Activated CD8-positive, alpha-beta memory T cell treated with anti-CD3 and anti-CD28 coated beads, Interleukin-2, amount 50 U/mL, for 24 hours (primary cell): Measurements from ENCODE around the gene PCCA.
"Not testable (repeated sequence)": the region's sequence is repeated elsewhere in the genome, so short reads cannot be mapped to it uniquely, and the experiment has no call there.

ENCODE experiments used
- DNase-seq: peaks from one replicate; pipeline ENCODE4 v3.0.0-alpha.2; 2020; ENCODE audit errors: extremely low read depth

The PCCA gene

GRCh38 chr13:100139817-100140216 is 50.9 kb downstream of the PCCA start:
- no peak for DNase-seq

- DNase-seq: no peak
Measured at GRCh38 chr13:100140441-100140840, 51.5 kb downstream of the PCCA start.

- DNase-seq: not testable (repeated sequence)
Measured at GRCh38 chr13:100141461-100141961, 52.6 kb downstream of the PCCA start.

DNA sequence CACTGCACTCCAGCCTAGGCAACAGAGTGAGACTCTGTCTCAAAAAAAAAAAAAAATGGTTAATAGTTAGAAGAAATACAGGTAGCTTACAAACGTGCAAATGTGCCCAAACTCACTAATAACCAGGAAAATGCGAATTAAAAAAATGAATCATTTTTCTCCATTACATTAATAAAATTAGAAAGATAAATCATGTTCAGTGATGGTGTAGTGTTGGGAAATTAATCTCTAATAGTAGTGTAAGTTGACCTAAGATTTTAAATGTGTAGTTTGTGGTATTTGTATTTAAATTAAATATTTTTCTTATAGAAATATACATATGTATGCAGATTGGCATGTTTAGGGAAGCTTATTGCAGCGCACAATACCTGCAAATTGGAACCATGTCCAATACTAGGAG is 57.6 kb downstream of the PCCA start:
- DNase-seq: no peak

GRCh38 chr13:100147825-100148224 is 58.9 kb downstream of the PCCA start:
- no peak for DNase-seq

GRCh38 chr13:100148422-100148821 is 59.5 kb downstream of the PCCA start:
- DNase-seq: no peak

- no peak for DNase-seq
Measured at GRCh38 chr13:100149389-100149788, 60.5 kb downstream of the PCCA start.

GRCh38 chr13:100150711-100151110 is 61.8 kb downstream of the PCCA start:
- not testable (repeated sequence) for DNase-seq

- no peak for DNase-seq
Measured at GRCh38 chr13:100154842-100155416, 66.0 kb downstream of the PCCA start.

DNA sequence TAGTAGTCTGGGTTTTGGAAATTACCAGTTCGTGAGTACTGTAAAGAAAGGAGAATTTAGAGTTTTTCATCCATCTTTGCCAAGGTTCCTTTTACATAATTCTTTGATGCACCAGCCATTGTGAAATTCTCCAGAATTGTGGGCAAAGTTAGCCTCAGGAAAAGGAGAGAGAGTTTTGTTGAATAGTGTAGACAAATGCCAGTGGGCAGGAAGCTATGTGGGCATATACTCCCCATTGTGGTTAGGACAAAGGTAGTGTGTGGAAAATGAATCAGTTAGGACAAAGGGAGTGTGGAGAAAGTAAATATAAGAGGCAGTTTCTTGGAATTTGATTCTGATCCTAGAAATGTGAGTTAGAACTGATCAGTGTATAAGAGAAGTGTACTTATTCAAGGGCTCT is 67.9 kb downstream of the PCCA start:
- no peak for DNase-seq

DNA sequence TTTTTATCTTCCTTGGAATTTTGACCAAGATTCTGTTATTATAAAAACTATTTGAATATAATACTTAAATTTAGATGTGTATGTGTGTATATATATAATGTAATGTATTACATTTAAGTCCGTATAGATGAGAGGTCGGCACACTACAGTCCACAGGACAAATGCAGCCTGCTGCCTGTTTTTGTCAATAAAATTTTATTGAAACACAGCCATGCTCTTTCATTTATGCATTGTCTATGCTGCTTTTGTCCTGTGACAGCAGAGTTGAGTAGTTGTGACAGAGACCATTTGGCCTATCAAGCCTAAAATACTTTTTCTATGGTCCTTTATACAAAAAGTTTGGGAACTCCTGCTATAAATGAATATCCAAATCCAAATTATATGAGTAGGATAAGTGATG is 69.7 kb downstream of the PCCA start:
- DNase-seq: no peak

DNA sequence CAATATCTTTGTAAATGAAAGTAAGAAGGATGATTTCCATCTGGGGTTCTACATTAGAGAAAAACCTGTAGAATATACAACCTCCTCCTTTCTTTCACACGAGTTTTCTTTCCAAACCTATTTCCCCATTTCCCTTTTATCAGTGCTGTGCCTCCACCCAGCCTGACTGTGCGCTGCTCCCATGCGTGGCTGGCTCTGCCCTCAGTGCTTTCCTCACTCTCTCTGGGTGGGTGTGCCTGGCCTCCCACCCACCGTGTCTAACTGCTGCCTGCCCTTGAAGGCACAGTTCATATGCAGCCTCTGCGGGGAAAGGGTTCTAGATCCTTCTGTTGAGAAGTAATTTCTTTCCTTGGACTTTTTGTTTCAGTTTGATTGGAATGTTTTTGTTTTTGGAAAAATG is 70.7 kb downstream of the PCCA start:
- no peak for DNase-seq

- DNase-seq: no peak
Measured at GRCh38 chr13:100160450-100160849, 71.6 kb downstream of the PCCA start.

DNA sequence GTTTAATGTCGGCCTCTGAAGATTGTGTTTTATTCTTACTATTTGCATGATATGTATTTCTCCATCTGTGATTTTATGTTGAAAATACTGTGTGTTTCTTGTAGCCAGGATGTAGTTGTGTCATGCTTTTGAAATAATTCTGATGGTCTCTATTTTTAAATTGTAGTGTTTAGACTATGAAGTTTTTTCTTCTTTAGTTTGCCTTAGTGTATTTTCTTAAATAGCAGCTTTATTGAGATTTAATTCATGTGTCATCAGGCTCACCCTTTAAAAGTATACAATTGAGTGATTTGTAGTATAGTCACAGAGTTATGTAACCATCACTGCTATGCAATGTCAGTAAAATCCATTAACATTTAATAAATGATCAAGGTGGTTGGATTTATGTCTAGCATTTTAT is 74.5 kb downstream of the PCCA start:
- DNase-seq: no peak

DNA sequence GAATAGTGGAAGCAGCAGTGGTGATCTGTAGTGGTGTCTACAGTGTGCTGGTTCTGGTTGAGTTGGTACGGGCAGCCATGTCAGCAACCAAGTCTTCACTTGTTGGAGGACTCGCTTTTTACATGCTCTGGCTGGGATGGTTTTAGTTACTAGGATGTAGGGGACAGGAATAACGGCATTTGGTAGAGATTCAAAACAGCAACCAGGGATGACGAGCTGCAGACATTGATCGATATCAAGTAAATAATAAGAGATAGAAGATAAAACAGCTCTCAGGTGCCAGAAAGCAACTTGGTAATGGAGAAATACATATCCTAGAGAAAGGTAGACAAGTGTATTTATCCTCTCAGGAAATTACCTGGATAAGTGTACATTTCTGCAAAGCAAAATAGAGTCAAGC is 84.3 kb downstream of the PCCA start:
- DNase-seq: no peak

DNA sequence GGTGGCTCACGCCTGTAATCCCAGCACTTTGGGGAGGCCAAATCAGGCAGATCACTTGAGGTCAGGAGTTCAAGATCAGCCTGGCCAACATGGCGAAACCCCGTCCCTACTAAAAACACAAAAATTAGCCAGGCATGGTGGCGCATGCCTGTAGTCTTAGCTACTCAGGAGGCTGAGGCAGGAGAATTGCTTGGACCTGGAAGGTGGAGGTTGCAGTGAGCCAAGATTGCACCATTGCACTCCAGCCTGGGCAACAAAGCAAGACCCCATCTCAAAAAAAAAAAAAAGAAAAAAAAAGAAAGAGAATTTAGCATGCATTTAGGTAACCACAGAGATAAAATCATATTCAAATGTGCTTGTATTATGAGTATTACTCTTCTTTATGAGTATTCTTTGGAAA is 85.6 kb downstream of the PCCA start:
- DNase-seq: not testable (repeated sequence)

DNA sequence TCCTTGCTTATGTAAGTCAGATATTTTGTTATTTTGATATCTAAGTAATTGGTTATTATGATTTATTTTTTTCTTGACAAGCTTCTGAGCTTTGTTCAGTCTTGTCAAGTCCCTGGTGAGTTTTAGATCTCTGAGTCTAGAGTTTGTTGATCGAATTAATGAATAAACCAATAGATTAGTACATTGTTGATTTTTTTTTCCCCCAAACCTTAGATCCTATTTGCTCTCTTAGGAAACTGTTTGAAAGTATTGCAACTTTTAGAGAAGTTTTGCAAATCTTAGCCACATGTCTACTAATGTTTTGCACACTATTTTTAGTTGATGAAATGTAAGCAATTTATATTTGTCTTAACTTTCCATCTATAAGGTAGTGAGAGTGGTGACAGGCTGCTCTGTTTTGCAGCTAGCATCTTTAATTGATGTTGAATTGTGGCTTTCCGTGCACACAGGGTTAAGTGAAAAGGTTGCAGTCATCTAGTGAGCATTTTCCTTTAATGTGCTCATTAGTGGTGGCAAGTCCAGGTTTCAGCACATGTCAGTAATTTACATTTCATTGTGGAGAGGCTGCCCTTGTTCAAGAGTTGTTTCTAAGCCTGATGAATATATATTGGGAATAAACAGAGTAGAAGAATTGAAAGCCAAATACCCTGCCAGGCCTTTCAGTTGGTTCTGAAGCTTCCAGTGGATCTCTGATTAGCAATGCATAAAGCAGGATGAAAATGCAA is 86.3 kb downstream of the PCCA start:
- no peak for DNase-seq

DNA sequence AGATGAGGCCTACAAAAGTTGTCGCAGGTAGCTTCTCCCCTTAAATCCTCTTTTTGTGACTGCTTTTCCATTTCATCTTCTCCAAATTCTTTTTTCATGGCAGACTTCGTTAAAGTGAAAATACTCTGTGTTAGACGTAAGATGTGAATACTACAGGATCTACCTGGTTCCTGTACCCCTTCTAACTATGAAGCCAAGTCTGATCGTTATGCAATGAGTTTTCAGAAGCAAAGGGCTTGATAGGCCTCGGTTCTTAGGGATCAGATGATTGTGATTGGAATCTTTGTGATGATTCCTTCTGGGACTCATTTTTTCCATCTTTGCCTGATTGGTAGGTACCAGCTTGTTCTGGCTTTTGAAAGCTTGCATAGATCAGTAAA is 86.9 kb downstream of the PCCA start:
- no peak for DNase-seq

DNA sequence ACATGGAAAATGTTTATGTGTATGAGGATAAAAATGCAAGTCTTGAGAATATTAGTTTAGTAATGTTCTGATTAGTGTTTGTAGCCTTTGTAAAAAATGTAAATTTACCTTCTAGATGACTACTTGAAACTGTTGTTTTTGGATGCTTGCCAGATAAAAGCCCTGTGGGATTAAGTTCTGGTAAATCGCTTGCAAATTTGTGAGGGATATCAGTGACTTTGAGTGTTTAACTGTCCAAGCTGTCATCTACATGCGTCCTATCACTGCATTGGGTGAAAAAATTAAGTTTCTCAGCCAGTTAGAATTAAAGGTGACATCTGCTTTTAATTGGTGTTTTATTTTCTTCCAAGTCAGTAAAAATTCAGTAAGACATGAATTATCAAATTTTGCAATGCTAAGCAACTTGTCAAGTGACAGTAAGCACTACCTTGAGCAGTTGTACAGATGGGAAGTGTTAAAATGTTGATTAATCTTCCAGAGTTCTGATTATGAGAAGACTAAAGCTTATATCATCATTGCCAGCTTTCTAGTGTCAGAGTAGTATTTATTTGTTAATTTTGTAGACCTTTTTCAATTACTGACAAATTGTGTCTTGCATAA is 88.0 kb downstream of the PCCA start:
- no peak for DNase-seq

DNA sequence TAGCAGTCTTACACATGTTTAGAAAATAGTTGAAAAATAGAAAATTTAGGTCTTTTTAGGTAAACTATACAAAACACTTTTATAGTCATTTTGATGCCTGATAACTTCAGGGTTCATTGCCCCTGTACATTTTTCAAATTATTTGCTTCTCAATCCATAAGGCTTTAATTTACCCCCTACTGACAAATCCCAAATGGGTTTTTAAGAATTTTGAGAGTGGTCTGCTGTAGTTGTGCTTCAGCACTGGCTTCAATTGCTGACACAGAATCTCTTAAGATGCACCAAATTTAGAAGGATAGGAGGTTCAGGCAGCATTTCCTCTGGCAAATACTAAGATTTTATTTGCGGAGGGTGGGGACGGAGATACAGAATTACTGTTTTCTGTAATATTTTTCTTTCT is 89.4 kb downstream of the PCCA start:
- no peak for DNase-seq

- no peak for DNase-seq
Measured at GRCh38 chr13:100179276-100179675, 90.4 kb downstream of the PCCA start.

- DNase-seq: no peak
Measured at GRCh38 chr13:100182900-100183490, 94.1 kb downstream of the PCCA start.

DNA sequence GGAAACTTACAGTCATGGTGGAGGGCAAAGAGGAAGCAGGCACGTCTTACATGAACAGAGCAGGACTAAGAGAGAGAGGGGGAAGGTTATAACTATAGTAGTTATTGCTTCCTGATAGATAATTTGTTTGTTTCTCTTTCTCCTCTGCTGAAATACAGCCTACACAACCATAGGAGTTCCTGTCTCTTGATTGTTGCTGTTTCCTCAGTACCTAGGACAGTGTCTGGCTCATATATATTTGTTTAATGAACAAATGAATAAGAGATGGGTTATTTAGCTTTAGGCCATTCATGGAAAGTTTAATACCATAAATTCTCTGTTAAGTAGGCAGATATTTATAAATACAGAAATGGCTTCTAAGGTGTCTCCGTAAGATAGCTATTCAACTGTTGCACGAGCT is 95.2 kb downstream of the PCCA start:
- DNase-seq: no peak
